HepG2 (cell line): ENCODE data around the gene BPHL. TPM values are rescaled to one million over a fixed set of nuclear protein-coding genes. Genes with fewer than 3 reads are reported as not detected.
A peak's percentile ranks its signal among the peaks of the same experiment; 100 is the strongest.

Source experiments
- ATF2 ChIP-seq: sonication (generic); formaldehyde crosslinking; IDR thresholded peaks from 2 replicates; pipeline ENCODE4 v1.4.0; 2020; ENCODE audit warnings: missing genetic modification reagents
- ATF7 ChIP-seq, 2 experiments: fragments of 450-650 bp in 1 of 2; sonication (generic) in 1 of 2; formaldehyde crosslinking in 1 of 2; IDR thresholded peaks; 2 replicates each; pipeline versions ENCODE4 v1.4.0 to v1.6.1; 2016 to 2020; ENCODE audit warnings: antibody characterized with exemption in 1 of 2, mild to moderate bottlenecking in 1 of 2, missing genetic modification reagents in 1 of 2
- ATM ChIP-seq: fragments of 450-650 bp; IDR thresholded peaks from 2 replicates; pipeline ENCODE4 v1.7.1; 2017; ENCODE audit warnings: mild to moderate bottlenecking, borderline replicate concordance
- DMTF1 ChIP-seq: sonication (generic); formaldehyde crosslinking; IDR thresholded peaks from 2 replicates; pipeline ENCODE4 v1.4.0; 2020; ENCODE audit warnings: mild to moderate bottlenecking, missing genetic modification reagents
- GABPA ChIP-seq, 2 experiments: IDR thresholded peaks; 2 replicates each; pipeline ENCODE4 v1.6.1; 2011 to 2016; ENCODE audit warnings: low read depth in 2 of 2, low read length in 1 of 2, missing biosample characterization in 1 of 2, missing genetic modification characterization in 1 of 2
- GRHL1 ChIP-seq: sonication (generic); formaldehyde crosslinking; conservative IDR thresholded peaks from 2 replicates; pipeline ENCODE4 v1.8.0; 2022; ENCODE audit warnings: missing genetic modification reagents
- HDAC2 ChIP-seq: sonication (generic); formaldehyde crosslinking; IDR thresholded peaks from 2 replicates; pipeline ENCODE4 v1.4.0; 2020; ENCODE audit warnings: missing genetic modification reagents
- IKZF4 ChIP-seq: sonication (generic); formaldehyde crosslinking; IDR thresholded peaks from 2 replicates; pipeline ENCODE4 v1.5.1; 2020; ENCODE audit warnings: borderline replicate concordance, mild to moderate bottlenecking, low read depth, missing genetic modification reagents; ENCODE audit errors: not compliant biosample characterization
- MBD4 ChIP-seq: IDR thresholded peaks from 2 replicates; pipeline ENCODE4 v1.6.1; 2012; ENCODE audit warnings: low read length, inconsistent platforms, borderline replicate concordance
- MLLT10 ChIP-seq: sonication (generic); formaldehyde crosslinking; IDR thresholded peaks from 2 replicates; pipeline ENCODE4 v1.4.0; 2020; ENCODE audit warnings: missing genetic modification reagents
- SAFB2 ChIP-seq: sonication (generic); formaldehyde crosslinking; IDR thresholded peaks from 2 replicates; pipeline ENCODE4 v1.5.1; 2020; ENCODE audit warnings: missing genetic modification reagents, low read depth, mild to moderate bottlenecking, borderline replicate concordance
- SIX4 ChIP-seq: sonication (generic); formaldehyde crosslinking; IDR thresholded peaks from 2 replicates; pipeline ENCODE4 v1.4.0; 2020; ENCODE audit warnings: missing genetic modification reagents
- TFDP2 ChIP-seq: sonication (generic); formaldehyde crosslinking; IDR thresholded peaks from 2 replicates; pipeline ENCODE4 v1.4.0; 2020; ENCODE audit warnings: missing genetic modification reagents
- TOPORS ChIP-seq: sonication (generic); formaldehyde crosslinking; IDR thresholded peaks from 2 replicates; pipeline ENCODE4 v1.8.0; 2023; ENCODE audit warnings: mild to moderate bottlenecking, missing genetic modification reagents
- ZNF513 ChIP-seq: sonication (generic); formaldehyde crosslinking; conservative IDR thresholded peaks from 2 replicates; pipeline ENCODE4 v1.5.0; 2020; ENCODE audit warnings: missing genetic modification reagents
- ZNF570 ChIP-seq: sonication (generic); formaldehyde crosslinking; IDR thresholded peaks from 2 replicates; pipeline ENCODE4 v1.4.0; 2020; ENCODE audit warnings: mild to moderate bottlenecking, missing genetic modification reagents, borderline replicate concordance
- ZNF576 ChIP-seq: sonication (generic); formaldehyde crosslinking; IDR thresholded peaks from 2 replicates; pipeline ENCODE4 v1.4.0; 2020; ENCODE audit warnings: mild to moderate bottlenecking, missing genetic modification reagents
- ZNF891 ChIP-seq: sonication (generic); formaldehyde crosslinking; IDR thresholded peaks from 2 replicates; pipeline ENCODE4 v1.5.0; 2020; ENCODE audit warnings: mild to moderate bottlenecking, missing genetic modification reagents
- ZZZ3 ChIP-seq: sonication (generic); formaldehyde crosslinking; IDR thresholded peaks from 2 replicates; pipeline ENCODE4 v1.4.0; 2020; ENCODE audit warnings: missing genetic modification reagents, mild to moderate bottlenecking, borderline replicate concordance
- polyA plus RNA-seq, 8 experiments: library from polyadenylated mRNA; depleted of rRNA in 3 of 8; stranded (reverse) in 7 of 8; unstranded in 1 of 8; fragments of >200 nt; fragmentation: Illumina TruSeq in 4 of 8; extraction: Trizol in 4 of 8; gene quantifications; 2 replicates each; pipeline versions ENCODE4 v1.2.1 to v1.2.3, GENCODE V29; 2011 to 2016; ENCODE audit warnings: low read depth in 4 of 8, missing spikeins in 1 of 8, mixed read lengths in 1 of 8; ENCODE audit not compliant: insufficient read depth in 1 of 8
- total RNA-seq, 5 experiments: library from RNA; depleted of rRNA; stranded (reverse); fragments of >200 nt; fragmentation: Illumina TruSeq; extraction: Trizol; gene quantifications; 2 replicates each; pipeline ENCODE4 v1.2.3, GENCODE V29; 2016; ENCODE audit warnings: low read depth in 1 of 5

BPHL gene
- total and polyA plus RNA-seq, 2 of the 13 experiments (the other 11 are each of a cell fraction or from before 2014, with no cell fraction given), result 37.8 to 39.5 TPM

- TF ChIP-seq GABPA (IDR thresholded peaks at IDR 0.05; ENCODE audit: low read depth, low read length) (no peak), GABPA (CRISPR knock-in tag; IDR thresholded peaks at IDR 0.05; ENCODE audit: low read depth) (no peak), SIX4 (CRISPR knock-in tag) (peak; percentile 57; the same call in 1 of the 2 replicates), ATF2 (peak; percentile 46; the same call in 1 of the 2 replicates), TFDP2 (CRISPR knock-in tag) (peak; percentile 79), ATF7 (IDR thresholded peaks at IDR 0.05) (no peak), ATF7 (CRISPR knock-in tag; IDR thresholded peaks at IDR 0.05) (0 out of 2 replicates have a peak, but pooled peaks have one; percentile 62), SAFB2 (CRISPR knock-in tag) (peak; percentile 78; the same call in 1 of the 2 replicates), ZZZ3 (CRISPR knock-in tag) (peak; percentile 21; the same call in 1 of the 2 replicates), HDAC2 (peak; percentile 82; the same call in 1 of the 2 replicates), MBD4 (no peak), ZNF570 (CRISPR knock-in tag) (peak; percentile 69; the same call in 1 of the 2 replicates), TOPORS (CRISPR knock-in tag) (peak; percentile 83; the same call in 1 of the 2 replicates), GRHL1 (CRISPR knock-in tag) (no peak), ZNF891 (CRISPR knock-in tag) (peak; percentile 99), MLLT10 (CRISPR knock-in tag) (no peak), ATM (no peak), DMTF1 (CRISPR knock-in tag) (0 out of 2 replicates have a peak, but pooled peaks have one; percentile 82), ZNF513 (CRISPR knock-in tag) (no peak), ZNF576 (CRISPR knock-in tag) (0 out of 2 replicates have a peak, but pooled peaks have one; percentile 47), IKZF4 (CRISPR knock-in tag) (peak; percentile 99)
Observed at GRCh38 chr6:3118353-3119039, at the start of gene BPHL (continued).
